ENCODE measurements around the gene SPTBN4. TPM values are rescaled to one million over a fixed set of nuclear protein-coding genes. Genes with fewer than 3 reads are reported as not detected.
A peak's percentile ranks its signal among the peaks of the same experiment; 100 is the strongest.
"Not testable (repeated sequence)": the region's sequence is repeated elsewhere in the genome, so short reads cannot be mapped to it uniquely, and the experiment has no call there.

Gene SPTBN4
- total and polyA plus RNA-seq, 2 donors, result 1.7 to 3.8 TPM

- Histone ChIP-seq H3K27ac (ENCODE audit: low read depth) (no peak overlapping the region), H3K36me3 (ENCODE audit: insufficient read depth) (no peaks in the 10 kb centered on the region), H3K4me3 (ENCODE audit: low read depth, low read length) (no peak overlapping the region), H3K4me1 (ENCODE audit: insufficient read depth) (no peaks in the 10 kb centered on the region)
- WGBS, result 81% methylated on average over 6 of the region's 6 CpGs
- DNase-seq (ENCODE audit: extremely low spot score), result no peak
These were observed 61.3 kb downstream of the SPTBN4 start for GRCh38 chr19:40528078-40528477.

GRCh38 chr19:40528533-40529092, 61.8 kb downstream of the SPTBN4 start:
- 72% methylated on average over 14 of the region's 14 CpGs for WGBS
- Histone ChIP-seq H3K4me1 (ENCODE audit: insufficient read depth) (no peaks in the 10 kb centered on the region), H3K27ac (ENCODE audit: low read depth) (no peak overlapping the region), H3K4me3 (ENCODE audit: low read depth, low read length) (no peak overlapping the region), H3K36me3 (ENCODE audit: insufficient read depth) (no peaks in the 10 kb centered on the region)
- DNase-seq (ENCODE audit: extremely low spot score), result no peak

GRCh38 chr19:40529093-40529954, 62.5 kb downstream of the SPTBN4 start:
- Histone ChIP-seq H3K36me3 (ENCODE audit: insufficient read depth) (no peaks in the 10 kb centered on the region), H3K4me1 (ENCODE audit: insufficient read depth) (no peaks in the 10 kb centered on the region), H3K4me3 (ENCODE audit: low read depth, low read length) (peak overlapping the region; percentile 39), H3K27ac (ENCODE audit: low read depth) (no peak overlapping the region)
- DNase-seq (ENCODE audit: extremely low spot score), result peak; percentile 43
- WGBS, result 2% methylated on average over 54 of the region's 54 CpGs

- H3K36me3 ChIP-seq (ENCODE audit: insufficient read depth), result no peaks in the 10 kb centered on the region
- WGBS, result 3% methylated on average over 61 of the region's 75 CpGs
- DNase-seq (ENCODE audit: extremely low spot score), result no peak
- peak overlapping the region; percentile 41 for H3K4me3 ChIP-seq (ENCODE audit: low read depth, low read length)
- no peak overlapping the region for H3K27ac ChIP-seq (ENCODE audit: low read depth)
- no peaks in the 10 kb centered on the region for H3K4me1 ChIP-seq (ENCODE audit: insufficient read depth)
These were observed 63.5 kb downstream of the SPTBN4 start for GRCh38 chr19:40530091-40530901.

- WGBS, result 78% methylated on average over 2 of the region's 2 CpGs
- Histone ChIP-seq H3K36me3 (ENCODE audit: insufficient read depth) (no peaks in the 10 kb centered on the region), H3K4me1 (ENCODE audit: insufficient read depth) (no peaks in the 10 kb centered on the region), H3K27ac (ENCODE audit: low read depth) (no peak overlapping the region), H3K4me3 (ENCODE audit: low read depth, low read length) (no peak overlapping the region)
- DNase-seq (ENCODE audit: extremely low spot score), result no peak
These were observed 66.7 kb downstream of the SPTBN4 start for GRCh38 chr19:40533508-40533907.

- no peak for DNase-seq (ENCODE audit: extremely low spot score)
- no peaks in the 10 kb centered on the region for H3K4me1 ChIP-seq (ENCODE audit: insufficient read depth)
- H3K36me3 ChIP-seq (ENCODE audit: insufficient read depth), result no peaks in the 10 kb centered on the region
- no peak overlapping the region for H3K4me3 ChIP-seq (ENCODE audit: low read depth, low read length)
- 76% methylated on average over 4 of the region's 4 CpGs for WGBS
- no peak overlapping the region for H3K27ac ChIP-seq (ENCODE audit: low read depth)
These were observed 67.3 kb downstream of the SPTBN4 start for GRCh38 chr19:40534148-40534547.

GRCh38 chr19:40539070-40539469, 72.3 kb downstream of the SPTBN4 start:
- WGBS, result 69% methylated on average over 4 of the region's 4 CpGs
- Histone ChIP-seq H3K36me3 (ENCODE audit: insufficient read depth) (no peaks in the 10 kb centered on the region), H3K4me3 (ENCODE audit: low read depth, low read length) (no peak overlapping the region), H3K27ac (ENCODE audit: low read depth) (no peak overlapping the region), H3K4me1 (ENCODE audit: insufficient read depth) (no peaks in the 10 kb centered on the region)
- DNase-seq (ENCODE audit: extremely low spot score), result no peak

- H3K4me1 ChIP-seq (ENCODE audit: insufficient read depth), result no peaks in the 10 kb centered on the region
- WGBS, result 28% methylated on average over 6 of the region's 6 CpGs
- H3K27ac ChIP-seq (ENCODE audit: low read depth), result no peak overlapping the region
- no peaks in the 10 kb centered on the region for H3K36me3 ChIP-seq (ENCODE audit: insufficient read depth)
- no peak overlapping the region for H3K4me3 ChIP-seq (ENCODE audit: low read depth, low read length)
- peak; percentile 42 for DNase-seq (ENCODE audit: extremely low spot score)
These were observed 75.5 kb downstream of the SPTBN4 start for GRCh38 chr19:40542202-40542859.

GRCh38 chr19:40543029-40543597, 76.3 kb downstream of the SPTBN4 start:
- H3K4me3 ChIP-seq (ENCODE audit: low read depth, low read length), result no peak overlapping the region
- H3K36me3 ChIP-seq (ENCODE audit: insufficient read depth), result no peaks in the 10 kb centered on the region
- no peak overlapping the region for H3K27ac ChIP-seq (ENCODE audit: low read depth)
- H3K4me1 ChIP-seq (ENCODE audit: insufficient read depth), result no peaks in the 10 kb centered on the region
- no peak for DNase-seq (ENCODE audit: extremely low spot score)
- 94% methylated on average over 6 of the region's 6 CpGs for WGBS

GRCh38 chr19:40546153-40546841, 79.5 kb downstream of the SPTBN4 start:
- DNase-seq (ENCODE audit: extremely low spot score); H3K36me3 ChIP-seq (ENCODE audit: insufficient read depth); H3K27ac ChIP-seq (ENCODE audit: low read depth); H3K4me1 ChIP-seq (ENCODE audit: insufficient read depth); H3K4me3 ChIP-seq (ENCODE audit: low read depth, low read length): not testable (repeated sequence)
- 81% methylated on average over 3 of the region's 3 CpGs for WGBS

- H3K4me3 ChIP-seq (ENCODE audit: low read depth, low read length); H3K36me3 ChIP-seq (ENCODE audit: insufficient read depth); H3K4me1 ChIP-seq (ENCODE audit: insufficient read depth); H3K27ac ChIP-seq (ENCODE audit: low read depth); DNase-seq (ENCODE audit: extremely low spot score): not testable (repeated sequence)
- 77% methylated on average over 4 of the region's 4 CpGs for WGBS
These were observed 80.4 kb downstream of the SPTBN4 start for GRCh38 chr19:40547190-40547589.

- WGBS, result 82% methylated on average over 1 of the region's 1 CpG
- Histone ChIP-seq H3K27ac (ENCODE audit: low read depth) (no peak overlapping the region), H3K4me3 (ENCODE audit: low read depth, low read length) (no peak overlapping the region), H3K36me3 (ENCODE audit: insufficient read depth) (no peaks in the 10 kb centered on the region), H3K4me1 (ENCODE audit: insufficient read depth) (no peaks in the 10 kb centered on the region)
- DNase-seq (ENCODE audit: extremely low spot score), result no peak
These were observed 81.0 kb downstream of the SPTBN4 start for GRCh38 chr19:40547836-40548235.

Data from urinary bladder (tissue), 4 donors.